Astrocyte (in vitro differentiated cells and primary cell): ENCODE data around the gene PTGFRN.

ENCODE experiments used
- CTCF ChIP-seq: IDR thresholded peaks from 2 replicates; pipeline ENCODE4 v1.5.1; 2011; ENCODE audit warnings: low read depth, mild to moderate bottlenecking, inconsistent platforms, low read length, moderate library complexity; ENCODE audit not compliant: insufficient read depth
- EZH2 ChIP-seq: IDR thresholded peaks from 2 replicates; pipeline ENCODE4 v1.6.1; 2012; ENCODE audit warnings: mild to moderate bottlenecking, low read length, inconsistent platforms; ENCODE audit not compliant: insufficient read depth

- no peak for TF ChIP-seq CTCF
- TF ChIP-seq EZH2 = no peak
These were observed 24.1 kb downstream of the PTGFRN start for GRCh38 chr1:116933606-116934515.
